Measurements from ENCODE around the gene ST3GAL2.

GRCh38 chr16:70421473-70422311, 17.2 kb downstream of the ST3GAL2 start:
- TF ChIP-seq CTCF (IDR thresholded peaks at IDR 0.05) (no peak), POLR2A (IDR thresholded peaks at IDR 0.05) (no peak)
